Thyroid gland (tissue), 4 donors: ENCODE results near the gene ACVR2A. TPM values are rescaled to one million over a fixed set of nuclear protein-coding genes. Genes with fewer than 3 reads are reported as not detected.

Experiments used
- DNase-seq, 2 donors: peaks; one replicate each; pipeline ENCODE4 v3.0.0-alpha.2; 2019
- H3K27ac ChIP-seq, 3 donors: fragments of 200-600 bp; sonication (generic); 1 replicate in 2 of 3; 2 replicates in 1 of 3; pipeline ENCODE4 v1.5.1; 2016 to 2019; ENCODE audit warnings: mild to moderate bottlenecking in 1 of 3, moderate library complexity in 1 of 3
- H3K27me3 ChIP-seq: fragments of 200-600 bp; sonication (generic); one replicate; pipeline ENCODE4 v1.5.1; 2019
- H3K36me3 ChIP-seq, 2 donors: fragments of 200-600 bp; sonication (generic); one replicate each; pipeline ENCODE4 v1.5.1; 2016 to 2019
- H3K4me1 ChIP-seq, 2 donors: fragments of 200-600 bp; sonication (generic); one replicate each; pipeline ENCODE4 v1.5.1; 2017 to 2019
- H3K4me3 ChIP-seq, 3 donors: fragments of 200-600 bp; sonication (generic); replicated peaks in 1 of 3; 1 replicate in 2 of 3; 2 replicates in 1 of 3; pipeline ENCODE4 v1.5.1; 2016; ENCODE audit warnings: mild to moderate bottlenecking in 1 of 3
- H3K9me3 ChIP-seq: fragments of 200-600 bp; sonication (generic); one replicate; pipeline ENCODE4 v1.5.1; 2017
- POLR2A ChIP-seq, 2 donors: fragments of 450-650 bp; IDR thresholded peaks; one replicate each; pipeline ENCODE4 v1.6.1; 2017; ENCODE audit warnings: antibody characterized with exemption in 2 of 2, mild to moderate bottlenecking in 2 of 2, moderate library complexity in 1 of 2
- WGBS, 2 donors: methylation state at CpG; one replicate each; pipeline ENCODE4 v1.1.5; 2017; 5-methylcytosine and 5-hydroxymethylcytosine counted together
- intact Hi-C: fragments of 100-400 bp; cut with DNase I; formaldehyde crosslinking; loops from one replicate; pipeline ENCODE4 v1.15.1; 2023
- total RNA-seq, 4 donors: library from RNA; depleted of rRNA; stranded (reverse); fragments of >200 nt; gene quantifications; one replicate each; pipeline ENCODE4 v1.2.3, GENCODE V29; 2016
- TF ChIP-seq, protein P1 (sequence below), 6 experiments: fragments of 200-600 bp in 3 of 6; fragments of 450-650 bp in 3 of 6; sonication (generic) in 3 of 6; IDR thresholded peaks; one replicate each; pipeline ENCODE4 v1.5.1; 2016 to 2019; ENCODE audit warnings: antibody characterized with exemption in 6 of 6, mild to moderate bottlenecking in 2 of 6, inconsistent platforms in 1 of 6, moderate library complexity in 1 of 6

Gene ACVR2A
- total RNA-seq, 4 donors from 2014 or later, result 18.4 to 34.9 (median 24.8) TPM

DNA sequence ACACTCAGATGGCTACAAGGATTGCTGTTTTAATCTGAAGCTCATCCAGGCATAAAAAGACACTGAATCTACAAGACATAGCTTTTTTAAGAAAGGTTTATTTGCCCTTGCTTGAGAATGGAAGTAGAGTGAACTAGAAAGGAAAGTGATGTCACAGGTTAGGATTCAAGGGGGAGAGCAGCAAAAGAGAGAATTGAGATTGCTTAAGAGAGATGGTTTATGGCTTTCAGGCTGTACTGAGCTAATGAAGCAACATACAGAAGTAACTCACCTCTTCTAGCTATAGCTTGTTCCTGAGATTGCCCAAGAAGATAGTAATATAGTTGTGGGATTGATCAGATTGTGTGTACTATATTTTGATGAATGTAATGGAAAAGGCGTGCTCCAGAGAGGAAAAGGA is 26.1 kb upstream of the ACVR2A start:
- Histone ChIP-seq H3K27ac (no peak overlapping the region), H3K4me3 (no peak overlapping the region), H3K27me3 (no peaks in the 10 kb centered on the region), H3K9me3 (no peaks in the 10 kb centered on the region), H3K4me1 (no peaks in the 10 kb centered on the region), H3K36me3 (no peaks in the 10 kb centered on the region)
- TF ChIP-seq, protein P1, sequence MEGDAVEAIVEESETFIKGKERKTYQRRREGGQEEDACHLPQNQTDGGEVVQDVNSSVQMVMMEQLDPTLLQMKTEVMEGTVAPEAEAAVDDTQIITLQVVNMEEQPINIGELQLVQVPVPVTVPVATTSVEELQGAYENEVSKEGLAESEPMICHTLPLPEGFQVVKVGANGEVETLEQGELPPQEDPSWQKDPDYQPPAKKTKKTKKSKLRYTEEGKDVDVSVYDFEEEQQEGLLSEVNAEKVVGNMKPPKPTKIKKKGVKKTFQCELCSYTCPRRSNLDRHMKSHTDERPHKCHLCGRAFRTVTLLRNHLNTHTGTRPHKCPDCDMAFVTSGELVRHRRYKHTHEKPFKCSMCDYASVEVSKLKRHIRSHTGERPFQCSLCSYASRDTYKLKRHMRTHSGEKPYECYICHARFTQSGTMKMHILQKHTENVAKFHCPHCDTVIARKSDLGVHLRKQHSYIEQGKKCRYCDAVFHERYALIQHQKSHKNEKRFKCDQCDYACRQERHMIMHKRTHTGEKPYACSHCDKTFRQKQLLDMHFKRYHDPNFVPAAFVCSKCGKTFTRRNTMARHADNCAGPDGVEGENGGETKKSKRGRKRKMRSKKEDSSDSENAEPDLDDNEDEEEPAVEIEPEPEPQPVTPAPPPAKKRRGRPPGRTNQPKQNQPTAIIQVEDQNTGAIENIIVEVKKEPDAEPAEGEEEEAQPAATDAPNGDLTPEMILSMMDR (IDR thresholded peaks at IDR 0.05), result no peak
- TF ChIP-seq POLR2A (IDR thresholded peaks at IDR 0.05), result no peak
- intact Hi-C loops, result no loop called here
- DNase-seq, result no peak
- WGBS, 2 donors, result 89 to 93% methylated on average over 1 of the region's 1 CpG

DNA sequence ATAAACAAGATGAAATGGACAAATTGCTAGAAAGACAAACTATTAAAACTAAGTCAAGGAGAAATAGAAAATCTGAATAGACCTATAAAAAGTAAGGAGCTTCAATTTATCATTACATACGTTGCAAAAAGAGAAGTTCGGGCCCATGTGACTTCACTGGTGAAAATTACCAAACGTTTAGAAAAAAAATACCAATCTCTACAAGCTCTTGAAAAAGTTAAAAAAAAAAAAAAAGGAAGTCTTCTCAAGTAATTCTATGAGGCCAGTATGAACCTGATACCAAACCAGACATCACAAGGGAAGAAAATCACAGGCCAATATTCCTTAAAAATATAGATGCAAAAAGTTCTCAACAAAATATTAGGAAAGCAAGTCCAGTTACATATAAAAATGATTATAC is 20.2 kb upstream of the ACVR2A start:
- Histone ChIP-seq H3K36me3 (no peaks in the 10 kb centered on the region), H3K9me3 (no peaks in the 10 kb centered on the region), H3K4me1 (no peaks in the 10 kb centered on the region), H3K4me3 (no peak overlapping the region), H3K27me3 (no peaks in the 10 kb centered on the region), H3K27ac (no peak overlapping the region)
- DNase-seq, result no peak
- intact Hi-C loops, result no loop called here
- WGBS, 2 donors, result 81 to 82% methylated on average over 3 of the region's 3 CpGs
- no peak for TF ChIP-seq POLR2A (IDR thresholded peaks at IDR 0.05)
- TF ChIP-seq, protein P1 (IDR thresholded peaks at IDR 0.05), result no peak

DNA sequence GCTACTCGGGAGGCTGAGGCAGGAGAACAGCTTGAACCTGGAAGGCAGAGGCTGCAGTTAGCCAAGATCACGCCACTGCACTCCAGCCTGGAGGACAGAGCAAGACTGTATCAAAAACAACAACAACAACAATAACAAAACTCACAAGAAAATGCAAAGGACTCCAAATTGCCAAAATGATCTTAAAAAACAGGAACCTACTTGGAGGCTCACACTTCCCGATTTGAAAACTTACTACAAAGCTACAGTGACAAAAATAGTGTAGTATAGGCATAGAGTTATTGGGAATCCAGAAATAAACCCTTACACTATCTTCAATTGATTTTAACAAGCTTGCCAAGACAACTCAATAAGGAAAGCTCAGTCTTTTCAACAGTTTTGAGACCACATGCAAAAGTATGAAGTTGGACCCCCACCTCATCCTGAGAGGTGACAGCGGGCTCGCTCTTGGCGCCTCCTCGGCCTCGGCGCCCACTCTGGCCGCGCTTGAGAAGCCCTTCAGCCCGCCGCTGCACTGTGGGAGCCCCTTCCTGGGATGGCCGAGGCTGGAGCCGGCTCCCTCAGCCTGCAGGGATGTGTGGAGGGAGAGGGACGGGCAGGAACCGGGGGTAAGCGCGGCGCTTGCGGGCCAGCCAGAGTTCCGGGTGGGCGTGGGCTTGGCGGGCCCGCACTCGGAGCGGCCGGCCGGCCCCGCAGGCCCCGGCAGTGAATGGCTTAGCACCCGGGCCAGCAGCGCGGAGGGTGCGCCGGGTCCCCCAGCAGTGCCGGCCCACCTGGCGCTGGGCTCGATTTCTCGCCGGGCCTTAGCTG is 18.3 kb upstream of the ACVR2A start:
- Histone ChIP-seq H3K9me3 (no peaks in the 10 kb centered on the region), H3K4me1 (no peaks in the 10 kb centered on the region), H3K4me3 (no peak overlapping the region), H3K27ac (no peak overlapping the region), H3K36me3 (no peaks in the 10 kb centered on the region), H3K27me3 (no peaks in the 10 kb centered on the region)
- TF ChIP-seq POLR2A (IDR thresholded peaks at IDR 0.05), result no peak
- TF ChIP-seq, protein P1 (IDR thresholded peaks at IDR 0.05), result no peak
- intact Hi-C loops, result no loop called here
- DNase-seq, result no peak
- WGBS, 2 donors, result 96 to 98% methylated on average over 21 to 33 of the region's 41 CpGs

DNA sequence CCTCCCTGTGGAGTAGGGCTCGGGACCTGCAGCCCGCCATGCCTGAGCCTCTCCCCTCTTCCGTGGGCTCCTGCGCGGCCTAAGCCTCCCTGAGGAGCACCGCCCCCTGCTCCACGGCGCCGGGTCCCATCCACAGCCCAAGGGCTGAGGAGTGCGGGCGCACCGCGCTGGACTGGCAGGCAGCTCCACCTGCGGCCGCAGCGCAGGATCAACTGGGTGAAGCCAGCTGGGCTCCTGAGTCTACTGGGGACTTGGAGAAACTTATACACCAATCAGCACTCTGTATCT is 17.8 kb upstream of the ACVR2A start:
- Histone ChIP-seq H3K36me3 (no peaks in the 10 kb centered on the region), H3K27me3 (no peaks in the 10 kb centered on the region), H3K9me3 (no peaks in the 10 kb centered on the region), H3K4me1 (no peaks in the 10 kb centered on the region), H3K4me3 (no peak overlapping the region), H3K27ac (no peak overlapping the region)
- intact Hi-C loops, result no loop called here
- WGBS, 2 donors, result 98 to 100% methylated on average over 1 to 16 of the region's 16 CpGs
- no peak for TF ChIP-seq POLR2A (IDR thresholded peaks at IDR 0.05)
- TF ChIP-seq, protein P1 (IDR thresholded peaks at IDR 0.05), result no peak
- no peak for DNase-seq

DNA sequence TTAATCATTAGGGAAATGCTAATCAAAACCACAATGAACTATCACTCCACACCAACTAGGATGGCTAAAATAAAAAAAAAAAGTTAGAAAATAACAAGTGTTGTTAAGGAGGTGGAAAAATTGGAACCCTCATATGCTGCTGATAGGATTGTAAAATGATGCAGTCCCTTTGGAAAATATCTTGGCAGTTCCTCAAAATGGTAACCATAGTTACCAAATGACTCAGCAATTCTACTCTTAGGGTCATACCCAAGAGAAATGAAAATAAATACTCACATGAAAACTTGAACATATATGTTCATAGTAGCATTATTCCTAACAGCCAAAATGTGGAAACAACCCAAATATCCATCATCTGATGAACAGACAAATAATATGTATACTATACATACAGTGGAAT is 15.7 kb upstream of the ACVR2A start:
- H3K36me3 ChIP-seq, result no peaks in the 10 kb centered on the region
- H3K27me3 ChIP-seq, result no peaks in the 10 kb centered on the region
- H3K4me1 ChIP-seq, result no peaks in the 10 kb centered on the region
- H3K4me3 ChIP-seq, result no peak overlapping the region
- intact Hi-C loops, result no loop called here
- DNase-seq, result no peak
- TF ChIP-seq, protein P1 (IDR thresholded peaks at IDR 0.05), result no peak
- no peak for TF ChIP-seq POLR2A (IDR thresholded peaks at IDR 0.05)
- H3K9me3 ChIP-seq, result no peaks in the 10 kb centered on the region
- no peak overlapping the region for H3K27ac ChIP-seq
